HEK293 (cell line): Measurements from ENCODE around the gene DHRS13.
A peak's percentile ranks its signal among the peaks of the same experiment; 100 is the strongest.

Source experiments
- CTCF ChIA-PET: fragments of 350-600 bp; formaldehyde crosslinking; extraction: SDS; loops from one replicate; lab custom pipeline; 2021; ENCODE audit warnings: antibody characterized with exemption; lab: Yijun Ruan, JAX
- POLR2A ChIA-PET: fragments of 300-600 bp; formaldehyde crosslinking; extraction: SDS; loops from one replicate; lab custom pipeline; 2020; ENCODE audit warnings: antibody characterized with exemption, inconsistent platforms; lab: Yijun Ruan, JAX
- H3K27ac ChIP-seq: fragments of 200-500 bp; sonication (Bioruptor generic); 2 replicates; pipeline ENCODE4 v1.5.1; 2014; ENCODE audit warnings: low read depth, low read length, control low read depth, inconsistent platforms; ENCODE audit errors: extremely low read depth
- H3K36me3 ChIP-seq, 2 experiments: fragments of 200-500 bp in 1 of 2; sonication (Bioruptor generic) in 1 of 2; 1 replicate in 1 of 2; 2 replicates in 1 of 2; pipeline ENCODE4 v1.5.1; 2014 to 2017; ENCODE audit warnings: inconsistent platforms in 2 of 2, low read length in 2 of 2; ENCODE audit not compliant: control insufficient read depth in 2 of 2, insufficient read depth in 1 of 2
- H3K4me1 ChIP-seq: fragments of 200-500 bp; sonication (Bioruptor generic); 2 replicates; pipeline ENCODE4 v1.5.1; 2014; ENCODE audit warnings: mild to moderate bottlenecking, low read length, inconsistent platforms; ENCODE audit not compliant: control insufficient read depth, insufficient read depth
- H3K4me3 ChIP-seq: 2 replicates; pipeline ENCODE4 v1.5.1; 2011; ENCODE audit warnings: low read depth, mild to moderate bottlenecking, control low read depth, low read length, moderate library complexity
- H3K9me3 ChIP-seq: fragments of 200-500 bp; sonication (Bioruptor generic); 2 replicates; pipeline ENCODE4 v1.5.1; 2014; ENCODE audit warnings: low read depth, low read length, inconsistent platforms; ENCODE audit not compliant: control insufficient read depth, insufficient read depth
- ATF2 ChIP-seq: fragments of 450-650 bp; formaldehyde crosslinking; IDR thresholded peaks from 2 replicates; pipeline ENCODE4 v1.5.1; 2016; ENCODE audit warnings: missing biosample characterization, missing genetic modification characterization, low read depth
- BCL11B ChIP-seq: fragments of 450-650 bp; formaldehyde crosslinking; IDR thresholded peaks from 2 replicates; pipeline ENCODE4 v1.5.1; 2016; ENCODE audit warnings: low read depth, missing biosample characterization, missing genetic modification characterization
- FEZF1 ChIP-seq: fragments of 450-650 bp; formaldehyde crosslinking; IDR thresholded peaks from 2 replicates; pipeline ENCODE4 v1.5.1; 2016; ENCODE audit warnings: missing biosample characterization, missing genetic modification characterization
- GFI1B ChIP-seq: fragments of 450-650 bp; formaldehyde crosslinking; IDR thresholded peaks from 2 replicates; pipeline ENCODE4 v1.5.1; 2016; ENCODE audit warnings: missing biosample characterization, missing genetic modification characterization
- HOXA7 ChIP-seq: sonication (generic); formaldehyde crosslinking; IDR thresholded peaks from 2 replicates; pipeline ENCODE4 v1.8.1; 2022; ENCODE audit warnings: missing genetic modification reagents, borderline replicate concordance
- KLF10 ChIP-seq: fragments of 450-650 bp; IDR thresholded peaks from 2 replicates; pipeline ENCODE4 v1.5.1; 2018; ENCODE audit warnings: missing biosample characterization, mild to moderate bottlenecking, missing genetic modification characterization
- KLF7 ChIP-seq: fragments of 450-650 bp; formaldehyde crosslinking; IDR thresholded peaks from 2 replicates; pipeline ENCODE4 v1.5.1; 2016; ENCODE audit warnings: missing biosample characterization, missing genetic modification characterization, borderline replicate concordance
- SP7 ChIP-seq: fragments of 450-650 bp; formaldehyde crosslinking; IDR thresholded peaks from 2 replicates; pipeline ENCODE4 v1.5.1; 2016; ENCODE audit warnings: missing biosample characterization, missing genetic modification characterization
- WT1 ChIP-seq: fragments of 450-650 bp; formaldehyde crosslinking; IDR thresholded peaks from 2 replicates; pipeline ENCODE4 v1.5.1; 2016; ENCODE audit warnings: missing biosample characterization, missing genetic modification characterization
- ZBTB48 ChIP-seq: fragments of 450-650 bp; formaldehyde crosslinking; IDR thresholded peaks from 2 replicates; pipeline ENCODE4 v1.5.1; 2016; ENCODE audit warnings: missing biosample characterization, missing genetic modification characterization
- ZBTB8A ChIP-seq: fragments of 450-650 bp; formaldehyde crosslinking; IDR thresholded peaks from 2 replicates; pipeline ENCODE4 v1.5.1; 2016; ENCODE audit warnings: missing biosample characterization, missing genetic modification characterization
- ZEB2 ChIP-seq: fragments of 450-650 bp; formaldehyde crosslinking; IDR thresholded peaks from 2 replicates; pipeline ENCODE4 v1.5.1; 2016; ENCODE audit warnings: missing biosample characterization, missing genetic modification characterization
- ZNF214 ChIP-seq: fragments of 450-650 bp; formaldehyde crosslinking; IDR thresholded peaks from 2 replicates; pipeline ENCODE4 v1.5.1; 2017; ENCODE audit warnings: missing biosample characterization, mild to moderate bottlenecking, missing genetic modification characterization, borderline replicate concordance
- ZNF24 ChIP-seq: fragments of 450-650 bp; formaldehyde crosslinking; IDR thresholded peaks from 2 replicates; pipeline ENCODE4 v1.5.1; 2016; ENCODE audit warnings: missing biosample characterization, missing genetic modification characterization
- ZNF324 ChIP-seq: fragments of 450-650 bp; formaldehyde crosslinking; IDR thresholded peaks from 2 replicates; pipeline ENCODE4 v1.5.1; 2016; ENCODE audit warnings: missing biosample characterization, missing genetic modification characterization
- ZNF341 ChIP-seq: fragments of 450-650 bp; formaldehyde crosslinking; IDR thresholded peaks from 2 replicates; pipeline ENCODE4; 2016; ENCODE audit warnings: low read depth, missing biosample characterization, missing genetic modification characterization
- ZNF692 ChIP-seq: fragments of 450-650 bp; formaldehyde crosslinking; IDR thresholded peaks from 2 replicates; pipeline ENCODE4 v1.5.1; 2016; ENCODE audit warnings: missing biosample characterization, missing genetic modification characterization
- ZNF776 ChIP-seq: fragments of 450-650 bp; formaldehyde crosslinking; IDR thresholded peaks from 2 replicates; pipeline ENCODE4 v1.5.0; 2017; ENCODE audit warnings: missing biosample characterization, missing genetic modification characterization, borderline replicate concordance
- ZSCAN4 ChIP-seq: fragments of 450-650 bp; formaldehyde crosslinking; IDR thresholded peaks from 2 replicates; pipeline ENCODE4 v1.5.1; 2017; ENCODE audit warnings: missing biosample characterization, missing genetic modification characterization
- TF ChIP-seq, protein P1 (sequence below): fragments of 450-650 bp; formaldehyde crosslinking; IDR thresholded peaks from 2 replicates; pipeline ENCODE4 v1.5.1; 2016; ENCODE audit warnings: missing biosample characterization, missing genetic modification characterization
- TF ChIP-seq, protein P2 (sequence below): fragments of 450-650 bp; formaldehyde crosslinking; IDR thresholded peaks from 2 replicates; pipeline ENCODE4 v1.5.1; 2016; ENCODE audit warnings: missing biosample characterization, missing genetic modification characterization

Gene DHRS13

DNA sequence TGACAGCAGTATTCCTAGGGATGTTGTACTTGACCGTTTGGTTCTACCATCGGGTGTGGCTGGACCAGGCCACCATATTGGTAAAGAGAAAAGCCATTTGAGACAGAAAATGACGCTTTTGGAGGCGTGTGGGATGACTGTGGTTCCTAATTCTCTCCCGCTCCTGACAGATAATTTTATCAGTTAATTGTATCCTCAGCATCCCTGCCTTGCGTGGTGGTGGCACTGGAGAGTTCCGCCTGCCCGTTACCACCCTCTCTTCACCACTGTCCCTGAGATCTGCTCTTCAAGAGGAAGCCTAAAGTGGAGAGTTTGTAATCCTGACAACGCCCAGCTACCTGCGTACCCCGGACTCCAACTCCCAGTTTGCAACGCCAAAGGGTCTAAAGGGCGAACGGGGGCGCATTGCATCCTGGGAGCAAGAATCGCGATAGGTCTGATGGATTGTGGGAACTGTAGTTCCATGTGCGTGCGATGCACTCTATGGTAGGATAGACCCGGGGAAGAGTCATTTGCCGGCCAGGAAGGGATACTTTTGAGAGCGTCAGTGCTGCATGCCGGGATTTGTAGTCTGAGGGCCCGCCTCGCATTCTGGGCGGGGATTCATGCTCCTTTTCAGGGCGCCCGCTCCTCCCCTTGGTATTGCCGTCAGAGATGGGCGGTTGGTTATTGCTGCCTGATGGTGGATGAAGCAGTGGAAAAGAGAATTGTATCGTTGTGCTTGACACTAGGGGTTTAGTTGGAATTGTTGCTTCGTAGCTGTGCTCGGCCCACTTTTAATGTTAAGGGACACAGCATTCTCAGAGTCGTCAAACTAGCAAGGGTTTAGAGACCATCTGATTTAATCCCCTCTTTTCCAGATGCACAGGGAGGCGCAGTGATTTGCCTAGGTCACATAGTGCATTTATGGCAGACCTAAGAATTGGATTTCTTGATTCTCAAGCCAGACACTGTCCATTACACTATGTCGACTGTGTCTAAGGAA lies 49.4 kb upstream of the DHRS13 start:
- peaks cover 1 to 10% of the 10 kb centered on the region in 2 experiments; a peak in 2 of 3 replicates for H3K36me3 ChIP-seq
- peak overlapping the region; percentile 73 for H3K4me3 ChIP-seq
- no peaks in the 10 kb centered on the region for H3K9me3 ChIP-seq
- peaks cover 7% of the 10 kb centered on the region for H3K4me1 ChIP-seq
- H3K27ac ChIP-seq: peak overlapping the region; percentile 87
- ChIA-PET POLR2A (interaction anchor here (0.6 to 3.4 kb wide), 40 partner anchors 11 to 617 kb away, joined by 3 to 76 read pairs (median 4); partner anchors contain the start of genes BLTP2, ERAL1, FAM222B and FLOT2), CTCF (interaction anchor here (0.5 to 18.9 kb wide), 38 partner anchors 9 to 497 kb away, joined by 3 to 680 read pairs (median 4); partner anchors contain the start of genes DHRS13, FLOT2 and TLCD1)
- peak; percentile 19; the same call in 1 of the 2 replicates for TF ChIP-seq ZNF341 (tag by site-specific recombination)
- peak; percentile 86 for TF ChIP-seq ZNF324
- TF ChIP-seq ZNF692 (tag by site-specific recombination): peak; percentile 41; the same call in 1 of the 2 replicates
- no peak for TF ChIP-seq BCL11B (tag by site-specific recombination)
- TF ChIP-seq ATF2: no peak
- TF ChIP-seq SP7 (tag by site-specific recombination): peak; percentile 67
- 0 out of 2 replicates have a peak, but pooled peaks have one; percentile 70 for TF ChIP-seq ZNF24 (tag by site-specific recombination)
- peak; percentile 97 for TF ChIP-seq KLF7 (tag by site-specific recombination)
- peak; percentile 86 for TF ChIP-seq FEZF1 (tag by site-specific recombination)
- TF ChIP-seq, protein P1, sequence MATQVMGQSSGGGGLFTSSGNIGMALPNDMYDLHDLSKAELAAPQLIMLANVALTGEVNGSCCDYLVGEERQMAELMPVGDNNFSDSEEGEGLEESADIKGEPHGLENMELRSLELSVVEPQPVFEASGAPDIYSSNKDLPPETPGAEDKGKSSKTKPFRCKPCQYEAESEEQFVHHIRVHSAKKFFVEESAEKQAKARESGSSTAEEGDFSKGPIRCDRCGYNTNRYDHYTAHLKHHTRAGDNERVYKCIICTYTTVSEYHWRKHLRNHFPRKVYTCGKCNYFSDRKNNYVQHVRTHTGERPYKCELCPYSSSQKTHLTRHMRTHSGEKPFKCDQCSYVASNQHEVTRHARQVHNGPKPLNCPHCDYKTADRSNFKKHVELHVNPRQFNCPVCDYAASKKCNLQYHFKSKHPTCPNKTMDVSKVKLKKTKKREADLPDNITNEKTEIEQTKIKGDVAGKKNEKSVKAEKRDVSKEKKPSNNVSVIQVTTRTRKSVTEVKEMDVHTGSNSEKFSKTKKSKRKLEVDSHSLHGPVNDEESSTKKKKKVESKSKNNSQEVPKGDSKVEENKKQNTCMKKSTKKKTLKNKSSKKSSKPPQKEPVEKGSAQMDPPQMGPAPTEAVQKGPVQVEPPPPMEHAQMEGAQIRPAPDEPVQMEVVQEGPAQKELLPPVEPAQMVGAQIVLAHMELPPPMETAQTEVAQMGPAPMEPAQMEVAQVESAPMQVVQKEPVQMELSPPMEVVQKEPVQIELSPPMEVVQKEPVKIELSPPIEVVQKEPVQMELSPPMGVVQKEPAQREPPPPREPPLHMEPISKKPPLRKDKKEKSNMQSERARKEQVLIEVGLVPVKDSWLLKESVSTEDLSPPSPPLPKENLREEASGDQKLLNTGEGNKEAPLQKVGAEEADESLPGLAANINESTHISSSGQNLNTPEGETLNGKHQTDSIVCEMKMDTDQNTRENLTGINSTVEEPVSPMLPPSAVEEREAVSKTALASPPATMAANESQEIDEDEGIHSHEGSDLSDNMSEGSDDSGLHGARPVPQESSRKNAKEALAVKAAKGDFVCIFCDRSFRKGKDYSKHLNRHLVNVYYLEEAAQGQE (tag by site-specific recombination): peak; percentile 67; the same call in 1 of the 2 replicates
- peak; percentile 88 for TF ChIP-seq ZEB2
- TF ChIP-seq ZBTB48: peak; percentile 44; the same call in 1 of the 2 replicates
- TF ChIP-seq HOXA7 (CRISPR knock-in tag): no peak
- no peak for TF ChIP-seq ZNF776 (tag by site-specific recombination)
- TF ChIP-seq, protein P2, sequence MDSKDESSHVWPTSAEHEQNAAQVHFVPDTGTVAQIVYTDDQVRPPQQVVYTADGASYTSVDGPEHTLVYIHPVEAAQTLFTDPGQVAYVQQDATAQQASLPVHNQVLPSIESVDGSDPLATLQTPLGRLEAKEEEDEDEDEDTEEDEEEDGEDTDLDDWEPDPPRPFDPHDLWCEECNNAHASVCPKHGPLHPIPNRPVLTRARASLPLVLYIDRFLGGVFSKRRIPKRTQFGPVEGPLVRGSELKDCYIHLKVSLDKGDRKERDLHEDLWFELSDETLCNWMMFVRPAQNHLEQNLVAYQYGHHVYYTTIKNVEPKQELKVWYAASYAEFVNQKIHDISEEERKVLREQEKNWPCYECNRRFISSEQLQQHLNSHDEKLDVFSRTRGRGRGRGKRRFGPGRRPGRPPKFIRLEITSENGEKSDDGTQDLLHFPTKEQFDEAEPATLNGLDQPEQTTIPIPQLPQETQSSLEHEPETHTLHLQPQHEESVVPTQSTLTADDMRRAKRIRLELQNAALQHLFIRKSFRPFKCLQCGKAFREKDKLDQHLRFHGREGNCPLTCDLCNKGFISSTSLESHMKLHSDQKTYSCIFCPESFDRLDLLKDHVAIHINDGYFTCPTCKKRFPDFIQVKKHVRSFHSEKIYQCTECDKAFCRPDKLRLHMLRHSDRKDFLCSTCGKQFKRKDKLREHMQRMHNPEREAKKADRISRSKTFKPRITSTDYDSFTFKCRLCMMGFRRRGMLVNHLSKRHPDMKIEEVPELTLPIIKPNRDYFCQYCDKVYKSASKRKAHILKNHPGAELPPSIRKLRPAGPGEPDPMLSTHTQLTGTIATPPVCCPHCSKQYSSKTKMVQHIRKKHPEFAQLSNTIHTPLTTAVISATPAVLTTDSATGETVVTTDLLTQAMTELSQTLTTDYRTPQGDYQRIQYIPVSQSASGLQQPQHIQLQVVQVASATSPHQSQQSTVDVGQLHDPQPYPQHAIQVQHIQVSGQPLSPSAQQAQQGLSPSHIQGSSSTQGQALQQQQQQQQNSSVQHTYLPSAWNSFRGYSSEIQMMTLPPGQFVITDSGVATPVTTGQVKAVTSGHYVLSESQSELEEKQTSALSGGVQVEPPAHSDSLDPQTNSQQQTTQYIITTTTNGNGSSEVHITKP (tag by site-specific recombination): peak; percentile 91
- peak; percentile 70; the same call in 1 of the 2 replicates for TF ChIP-seq KLF10
- TF ChIP-seq ZSCAN4 (tag by site-specific recombination): peak; percentile 18; the same call in 1 of the 2 replicates
- TF ChIP-seq WT1 (tag by site-specific recombination): 0 out of 2 replicates have a peak, but pooled peaks have one; percentile 18
- TF ChIP-seq ZBTB8A (tag by site-specific recombination): peak; percentile 65
- TF ChIP-seq ZNF214 (tag by site-specific recombination): no peak
- TF ChIP-seq GFI1B (tag by site-specific recombination): peak; percentile 61
